ENCODE results near the gene CIAO2B.

Gene CIAO2B

DNA sequence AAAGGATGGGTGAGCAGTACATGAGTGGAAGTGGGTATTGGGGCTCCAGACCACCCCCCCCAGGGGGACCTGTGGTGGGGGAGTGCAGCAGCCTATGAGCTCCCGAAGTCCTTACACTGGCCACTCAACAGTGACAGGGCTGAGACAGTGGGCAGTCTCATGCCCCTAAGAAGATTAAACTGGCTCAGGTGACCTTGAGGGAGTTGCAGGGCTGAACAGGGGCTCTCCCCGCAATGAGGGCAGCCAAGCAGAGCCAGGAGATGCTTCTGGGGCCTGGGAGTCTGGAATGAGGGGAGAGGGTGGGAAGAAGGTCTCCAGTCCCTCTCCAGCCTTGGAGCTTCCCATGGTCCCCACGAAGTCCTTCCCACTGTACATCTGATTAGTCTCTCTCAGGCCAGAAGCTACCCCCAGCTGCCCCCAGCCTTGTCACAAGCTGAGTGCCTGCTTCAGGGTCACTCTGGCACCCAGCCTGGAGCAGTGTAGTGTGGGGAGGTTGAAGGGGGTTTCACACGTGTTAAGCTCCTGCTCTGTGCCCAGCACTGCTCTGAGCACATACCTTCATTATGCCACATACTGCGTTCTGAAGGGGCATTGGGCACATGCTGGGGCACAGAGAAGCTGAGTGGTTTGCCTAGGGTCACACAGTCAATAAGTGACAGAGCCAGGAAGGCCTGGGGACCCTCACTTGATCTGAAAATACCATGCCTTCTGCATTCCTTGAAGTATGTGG, 14.5 kb downstream of the CIAO2B start:
- no peak for DNase-seq

DNA sequence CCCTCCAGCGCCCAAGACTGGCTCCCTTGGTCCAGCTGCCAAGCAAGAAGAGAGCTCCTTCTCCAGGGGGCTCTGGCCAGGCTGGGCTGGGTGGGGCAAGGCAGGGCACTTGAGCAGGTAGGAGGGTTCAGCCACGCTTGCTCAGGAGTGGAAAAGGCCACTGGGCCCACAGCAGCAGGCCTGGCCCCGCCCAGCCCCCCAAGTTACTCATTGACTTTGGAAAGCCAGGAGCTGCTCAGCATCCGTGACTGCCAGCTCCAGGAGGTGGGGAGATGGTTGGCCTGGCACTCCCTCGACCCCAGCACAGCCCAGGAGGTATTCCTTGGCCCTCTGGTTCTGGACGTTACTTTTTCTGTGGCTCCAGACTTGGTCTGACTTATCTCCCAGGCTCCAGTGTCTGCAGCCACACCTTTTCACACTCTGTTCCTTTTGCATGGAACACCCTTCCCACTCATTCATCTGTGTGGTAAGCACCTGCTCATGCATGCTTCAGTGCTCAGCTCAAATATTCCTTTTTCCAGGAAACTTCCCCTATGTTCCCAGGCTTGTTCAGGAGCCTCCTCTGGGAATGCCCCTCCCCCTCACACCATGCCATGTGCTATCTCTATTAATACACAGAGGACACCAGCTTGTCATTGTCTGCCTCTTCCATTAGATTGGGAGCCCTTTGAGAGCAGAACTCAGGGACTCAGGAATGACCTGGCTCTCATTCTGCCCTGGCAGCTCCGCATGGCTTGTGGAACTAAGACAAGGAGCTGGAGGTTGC, 15.2 kb downstream of the CIAO2B start, which contains the start of gene CDH16:
Gene CDH16 (minus strand): TSS at position 83 of the 766 bp plus-strand sequence. CDS start 820 bp downstream, outside the sequence.
- DNase-seq: no peak

DNA sequence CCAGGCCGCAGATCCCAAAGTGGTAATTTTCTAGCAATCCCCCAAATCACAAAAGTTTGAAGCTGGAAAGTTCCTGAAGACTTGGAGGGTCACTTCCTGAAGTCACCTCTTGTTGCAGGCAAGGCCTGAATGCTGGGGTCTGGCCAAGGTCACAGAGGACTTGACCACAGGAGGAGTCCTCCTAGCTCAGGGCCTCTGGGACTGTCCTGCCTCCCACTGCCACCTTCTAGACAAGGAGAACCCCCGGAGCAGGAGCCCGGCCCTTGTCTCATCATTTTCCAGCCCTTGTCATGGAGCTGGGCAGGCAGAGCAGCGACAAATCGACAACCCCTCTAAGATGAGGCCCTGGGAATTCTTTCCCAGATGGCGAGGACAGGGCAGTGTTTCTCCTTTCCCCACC, 15.8 kb downstream of the CIAO2B start:
- no peak for DNase-seq

DNA sequence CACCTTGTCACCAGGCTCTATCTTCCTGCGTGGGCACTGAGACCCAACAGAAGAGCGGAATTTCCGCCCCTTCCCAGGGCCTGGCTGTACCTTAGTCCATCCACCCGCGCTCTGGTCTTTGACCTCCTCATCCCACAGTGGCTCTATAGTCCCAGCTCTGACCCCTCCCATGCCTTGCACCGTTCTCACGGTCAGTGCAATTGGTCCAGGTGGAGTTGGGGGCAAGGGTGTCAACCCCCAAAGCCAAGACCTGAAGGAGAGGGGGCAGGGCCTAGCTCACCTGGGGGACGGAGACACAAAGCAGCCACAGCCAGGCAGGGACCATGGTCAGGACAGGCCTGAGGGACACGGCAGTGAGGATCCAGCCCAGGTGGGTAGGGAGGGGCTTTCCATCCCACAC, 16.5 kb downstream of the CIAO2B start:
- DNase-seq: no peak

DNA sequence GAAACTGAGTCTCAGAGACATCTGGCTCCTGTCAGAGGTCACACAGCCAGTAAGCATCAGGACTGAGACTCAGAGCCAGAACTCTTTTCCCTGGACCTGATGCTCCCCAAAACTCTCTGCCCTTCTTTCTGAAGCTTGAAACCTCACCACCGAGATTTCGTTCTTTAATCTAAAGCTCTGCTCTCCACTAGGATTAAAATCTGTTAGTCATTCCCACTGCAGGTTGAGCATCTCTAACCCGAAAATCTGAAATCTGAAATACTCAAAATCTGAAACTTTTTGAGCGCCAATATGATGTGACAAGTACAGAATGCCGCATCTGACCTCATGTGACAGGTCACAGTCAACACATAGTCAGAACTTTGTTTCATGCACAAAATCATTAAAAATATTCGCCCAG, 17.7 kb downstream of the CIAO2B start:
- no peak for DNase-seq

DNA sequence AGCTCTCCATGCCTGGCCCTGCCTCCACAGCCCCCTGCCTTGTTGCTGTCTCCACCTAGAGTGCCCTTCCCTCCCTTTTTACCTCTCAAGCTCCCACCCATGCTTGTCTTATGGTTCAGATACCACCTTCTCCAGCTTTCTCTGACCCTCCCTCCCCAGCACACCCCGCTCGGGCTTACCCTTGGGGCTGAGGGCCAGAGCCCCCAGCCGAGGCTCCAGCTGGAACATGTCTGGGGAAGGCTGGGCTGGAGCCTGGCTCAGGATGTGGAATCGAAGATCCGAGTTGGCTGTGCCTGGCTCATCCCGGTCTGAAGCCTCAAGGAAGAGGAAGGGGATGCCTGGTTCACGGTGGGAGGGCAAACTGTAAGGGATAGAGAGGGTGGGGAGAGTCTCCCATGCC, 19.2 kb downstream of the CIAO2B start:
- DNase-seq: no peak

DNA sequence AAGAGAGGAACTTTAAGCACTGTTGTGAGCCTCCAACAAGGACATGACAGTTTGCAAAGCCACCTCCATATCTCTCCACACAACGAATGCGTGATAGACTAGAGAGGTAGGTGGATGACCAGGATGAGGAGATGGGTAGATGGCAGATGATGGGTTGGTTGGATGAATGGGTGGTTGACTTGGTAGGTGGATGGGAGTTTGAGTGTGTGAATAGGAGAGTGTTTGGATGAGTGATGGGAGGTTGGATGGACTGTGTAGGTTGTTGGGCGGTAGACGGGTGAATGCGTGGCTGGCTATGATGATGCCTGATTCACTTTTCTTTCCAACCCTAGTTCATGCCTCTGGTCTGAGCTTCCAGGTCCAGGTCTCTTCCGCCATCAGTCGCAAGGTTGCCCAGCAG, 19.7 kb downstream of the CIAO2B start:
- no peak for DNase-seq

DNA sequence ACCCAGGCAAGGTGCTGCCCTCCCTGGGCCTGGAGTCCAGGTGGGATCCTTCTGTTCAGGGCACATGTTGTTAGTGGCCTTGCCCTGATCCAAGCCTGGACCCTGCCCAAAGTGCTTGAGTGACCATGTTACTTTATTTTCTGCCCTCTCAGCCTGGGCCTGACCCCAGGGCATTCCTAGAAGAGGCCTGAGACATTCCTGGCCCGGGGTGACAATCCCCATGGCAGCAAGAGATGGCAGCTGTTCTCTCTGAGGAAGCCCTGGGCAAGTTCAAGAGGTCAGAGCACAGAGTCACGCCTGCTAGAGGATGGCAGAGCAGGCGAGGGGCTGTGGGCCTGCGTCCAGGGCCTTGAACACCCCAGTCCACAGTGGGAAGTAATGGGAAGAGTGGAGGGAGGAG, 20.5 kb downstream of the CIAO2B start:
- DNase-seq: no peak

DNA sequence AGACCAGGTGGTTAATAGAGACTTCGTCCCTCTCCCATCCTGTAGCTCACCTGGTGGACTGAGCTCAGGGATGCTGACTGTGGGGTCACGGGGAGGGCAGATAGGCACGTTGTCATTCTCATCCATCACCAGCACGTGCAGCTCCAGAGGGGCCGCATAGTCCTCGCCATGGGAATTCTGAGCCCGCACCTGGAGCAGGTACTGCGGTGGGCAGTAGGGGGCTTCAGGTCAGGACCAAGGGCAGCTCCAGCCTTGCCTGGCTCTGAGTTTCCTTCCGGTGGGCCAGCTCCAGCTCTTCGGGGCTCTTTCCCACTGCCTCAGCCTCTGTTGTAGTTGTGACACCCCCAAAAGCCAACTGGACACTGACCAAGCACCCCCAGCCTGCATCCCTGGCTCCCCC, 21.1 kb downstream of the CIAO2B start:
- no peak for DNase-seq

DNA sequence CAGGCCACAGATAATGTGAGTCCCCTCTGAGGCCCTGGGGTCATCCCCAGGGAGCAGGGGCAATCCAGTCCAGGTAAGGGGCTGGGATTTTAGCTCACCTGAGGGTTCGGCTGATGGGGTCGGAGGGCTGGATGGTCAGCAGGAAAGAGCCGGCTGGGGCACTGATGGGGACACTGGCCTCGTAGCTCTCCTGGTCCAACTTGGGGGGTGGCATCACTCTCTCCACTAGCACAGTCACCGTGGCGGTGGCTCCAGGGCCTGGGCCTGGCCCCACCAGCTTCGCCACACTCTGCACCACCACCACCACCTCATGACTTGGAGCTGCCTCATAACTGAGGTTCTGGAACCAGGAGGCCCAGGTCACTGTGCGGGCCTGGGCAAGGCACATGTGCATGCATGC, 22.4 kb downstream of the CIAO2B start:
- no peak for DNase-seq

DNA sequence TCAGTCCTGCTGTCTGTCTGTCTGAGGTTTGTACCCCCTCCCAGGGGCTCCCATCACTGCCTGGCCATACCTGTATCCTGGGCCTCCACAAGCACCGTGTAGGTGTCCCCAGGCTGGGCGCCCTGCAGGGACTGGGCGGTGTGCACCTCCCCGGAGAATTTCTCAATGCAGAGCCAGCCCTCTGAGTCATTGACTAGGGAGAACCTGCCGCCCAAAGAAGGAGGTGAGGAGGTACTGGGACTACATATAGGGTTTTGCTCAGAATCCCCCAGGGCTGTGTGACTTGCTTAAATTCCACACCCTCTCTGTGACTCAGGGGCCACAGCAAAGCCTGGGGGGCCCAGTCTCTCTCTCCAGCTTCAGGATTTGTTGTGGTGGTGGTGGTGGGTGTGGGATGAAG, 23.1 kb downstream of the CIAO2B start:
- no peak for DNase-seq

DNA sequence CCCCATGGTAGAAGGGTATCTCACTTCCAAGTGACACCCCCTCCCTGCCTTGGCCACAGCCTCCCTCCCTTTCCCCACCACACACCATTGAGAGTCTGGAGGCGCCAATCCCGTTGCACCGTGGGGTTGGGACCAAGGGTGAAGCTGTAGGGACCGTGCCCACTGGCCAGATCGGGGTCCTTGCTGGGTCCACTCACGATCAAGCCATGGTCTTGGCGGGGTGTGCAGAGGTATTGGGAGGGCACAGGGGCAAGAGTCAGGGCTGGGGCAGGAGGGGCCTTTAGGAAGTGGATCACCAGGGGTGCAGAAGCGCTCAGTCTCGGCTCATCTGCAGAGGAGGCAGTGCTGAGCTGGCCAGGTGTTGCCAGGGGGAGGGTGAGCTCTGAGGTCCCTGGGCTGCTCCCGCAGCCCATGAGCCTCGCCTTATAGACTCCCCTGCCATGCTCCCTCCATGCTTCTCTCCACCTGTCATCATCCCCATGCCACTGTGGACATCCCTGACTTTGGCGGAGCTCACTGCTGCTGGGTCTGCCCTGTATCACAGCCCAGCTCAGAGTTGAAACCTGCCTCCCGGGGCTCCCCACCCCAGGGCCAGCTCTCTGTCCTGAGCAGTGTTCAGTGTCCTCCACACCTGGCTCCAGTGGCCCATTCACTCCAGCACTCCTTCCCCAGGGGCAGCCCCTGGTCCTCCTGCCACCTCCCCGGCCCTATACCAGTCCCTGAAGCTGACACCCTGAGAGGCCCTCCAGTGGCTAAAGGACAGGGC, 23.8 kb downstream of the CIAO2B start:
- no peak for DNase-seq

DNA sequence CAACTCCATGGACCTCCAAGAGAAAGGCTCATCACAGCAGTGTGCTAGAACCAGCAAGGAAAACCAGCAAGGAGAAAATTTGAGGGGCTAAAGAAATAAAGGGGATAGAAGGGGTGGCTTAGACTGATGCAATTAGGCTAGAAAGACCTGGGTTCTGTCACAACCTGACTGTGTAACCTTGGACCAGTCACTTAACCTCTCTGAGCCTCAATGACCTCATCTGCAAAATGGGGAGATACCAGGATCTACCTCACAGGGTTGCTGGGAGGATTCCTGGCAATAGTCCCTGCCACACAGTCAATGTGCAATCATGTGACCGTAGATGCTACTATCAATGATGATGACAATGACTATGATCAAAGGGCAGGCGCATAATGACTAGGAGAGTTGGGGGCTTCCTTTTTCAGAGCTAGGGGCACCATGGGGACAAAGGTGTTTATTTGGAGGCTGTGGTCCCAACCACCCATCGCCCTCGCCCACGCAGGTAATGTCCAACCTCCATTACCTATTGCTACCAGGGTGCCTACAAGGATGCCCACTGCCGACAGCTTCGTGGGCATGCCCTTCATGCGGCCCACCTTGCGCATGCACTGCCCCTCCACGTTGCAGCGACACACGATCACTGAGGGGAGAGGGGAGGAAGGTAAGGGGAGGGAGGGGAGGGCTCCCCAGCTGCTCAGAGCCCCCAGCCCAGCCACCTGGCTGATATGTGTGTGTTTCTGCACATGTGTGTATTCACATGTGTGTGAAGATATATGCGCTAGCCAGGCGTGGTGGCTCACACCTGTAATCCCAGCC, 25.2 kb downstream of the CIAO2B start:
- DNase-seq: no peak

DNA sequence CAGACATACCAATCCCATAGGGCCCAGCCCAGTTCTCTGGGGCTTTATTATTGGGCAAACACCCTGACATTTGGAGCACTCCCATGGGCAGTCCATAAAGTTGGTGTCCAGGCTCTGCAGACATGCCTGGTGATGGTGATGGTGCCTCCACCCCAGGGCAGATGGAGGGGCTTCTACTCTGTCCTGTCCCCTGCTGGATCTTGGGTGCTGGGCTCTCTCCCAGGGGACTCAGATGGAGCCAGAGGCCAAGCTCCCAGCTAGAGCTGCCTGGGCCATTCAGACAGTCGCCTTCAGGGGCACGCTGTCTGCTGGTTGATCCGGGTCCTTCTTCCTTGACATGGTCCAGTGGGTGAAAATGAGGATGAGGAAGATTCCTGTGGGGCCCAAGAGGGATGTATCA, 26.1 kb downstream of the CIAO2B start:
- no peak for DNase-seq

DNA sequence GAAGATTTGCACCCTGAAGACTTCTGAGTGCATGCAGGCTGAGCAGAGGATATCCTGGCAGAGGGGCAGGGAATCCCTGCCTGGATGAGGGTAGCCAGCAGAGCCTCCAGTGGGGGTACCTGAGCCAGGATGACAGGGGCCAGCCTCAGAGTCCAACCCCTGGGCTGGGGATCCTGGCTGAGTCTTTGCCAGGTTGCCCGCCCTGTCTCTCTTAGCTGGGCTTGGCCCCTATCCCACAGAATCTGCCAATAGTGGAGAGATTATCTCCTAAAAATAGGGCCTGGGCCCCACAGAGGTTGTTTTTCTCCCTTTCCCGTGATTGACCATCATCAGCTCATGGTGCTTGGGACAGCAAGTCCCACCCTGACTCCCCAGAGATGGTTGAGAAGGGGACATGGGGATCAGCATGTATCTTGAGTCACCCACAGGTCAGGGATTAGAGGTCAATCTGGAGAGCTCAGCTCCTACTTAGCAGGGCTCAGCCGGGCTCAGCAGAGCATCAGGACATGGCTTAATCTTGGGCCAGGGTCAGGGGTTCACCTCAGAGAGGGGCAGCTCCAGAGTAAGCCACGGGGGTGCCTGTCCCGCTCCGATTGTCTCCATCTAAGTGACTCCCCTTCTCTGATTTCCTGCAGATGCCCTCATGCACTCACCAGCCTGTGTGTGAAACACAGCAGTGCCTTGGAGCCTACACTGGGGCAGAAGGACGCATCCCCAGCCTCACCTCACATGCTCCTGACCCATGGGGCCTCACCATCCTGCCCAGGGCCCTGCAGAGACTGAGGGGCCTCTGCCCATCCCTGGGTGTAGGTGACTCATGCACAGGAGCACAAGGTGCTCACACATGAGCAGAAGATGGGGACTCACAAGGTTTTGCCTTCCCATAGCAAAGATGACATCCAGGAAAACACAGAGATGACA, 27.0 kb downstream of the CIAO2B start:
- no peak for DNase-seq

DNA sequence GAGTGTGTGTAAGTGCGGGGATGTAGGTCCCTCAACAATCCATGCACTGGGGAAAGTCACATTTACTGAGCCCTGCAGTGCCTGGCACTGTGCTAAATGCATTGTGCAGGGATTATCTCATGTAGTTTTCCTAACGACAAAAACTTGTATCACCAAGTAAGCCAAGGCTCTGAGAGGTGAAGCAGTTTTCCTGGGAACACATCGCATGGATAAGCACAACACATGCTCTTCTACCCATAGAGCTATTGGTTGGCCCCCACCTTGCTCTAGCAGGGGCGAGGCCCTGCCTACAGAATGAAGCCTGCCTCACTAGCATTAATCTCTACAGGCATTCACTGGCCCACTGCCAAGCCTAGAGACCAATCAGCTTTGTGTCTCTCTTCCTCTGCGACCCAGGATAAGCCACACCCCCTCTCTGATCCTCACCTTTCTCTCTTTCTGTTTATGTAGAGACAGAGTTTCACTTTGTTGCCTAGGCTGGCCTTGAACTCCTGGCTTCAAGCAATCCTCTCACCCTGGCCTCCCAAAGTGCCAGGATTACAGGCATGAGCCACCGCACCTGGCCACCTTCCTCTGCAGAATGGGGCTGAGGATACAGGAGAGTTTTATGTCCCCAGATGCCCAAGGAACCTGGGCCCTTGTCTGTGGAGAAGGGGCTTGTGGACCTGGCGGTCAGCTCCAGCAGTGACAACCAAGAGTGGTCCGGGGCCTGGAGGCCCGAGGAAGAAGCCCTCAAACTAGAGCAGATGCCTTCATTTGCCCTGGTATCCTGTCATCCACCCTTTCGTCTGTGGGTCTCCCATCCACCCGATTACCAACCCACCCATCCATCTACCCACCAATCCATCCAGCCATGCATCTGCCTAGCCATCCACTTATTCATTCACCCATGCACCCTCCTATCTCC, 28.3 kb downstream of the CIAO2B start:
- peak; percentile 31 for DNase-seq

DNA sequence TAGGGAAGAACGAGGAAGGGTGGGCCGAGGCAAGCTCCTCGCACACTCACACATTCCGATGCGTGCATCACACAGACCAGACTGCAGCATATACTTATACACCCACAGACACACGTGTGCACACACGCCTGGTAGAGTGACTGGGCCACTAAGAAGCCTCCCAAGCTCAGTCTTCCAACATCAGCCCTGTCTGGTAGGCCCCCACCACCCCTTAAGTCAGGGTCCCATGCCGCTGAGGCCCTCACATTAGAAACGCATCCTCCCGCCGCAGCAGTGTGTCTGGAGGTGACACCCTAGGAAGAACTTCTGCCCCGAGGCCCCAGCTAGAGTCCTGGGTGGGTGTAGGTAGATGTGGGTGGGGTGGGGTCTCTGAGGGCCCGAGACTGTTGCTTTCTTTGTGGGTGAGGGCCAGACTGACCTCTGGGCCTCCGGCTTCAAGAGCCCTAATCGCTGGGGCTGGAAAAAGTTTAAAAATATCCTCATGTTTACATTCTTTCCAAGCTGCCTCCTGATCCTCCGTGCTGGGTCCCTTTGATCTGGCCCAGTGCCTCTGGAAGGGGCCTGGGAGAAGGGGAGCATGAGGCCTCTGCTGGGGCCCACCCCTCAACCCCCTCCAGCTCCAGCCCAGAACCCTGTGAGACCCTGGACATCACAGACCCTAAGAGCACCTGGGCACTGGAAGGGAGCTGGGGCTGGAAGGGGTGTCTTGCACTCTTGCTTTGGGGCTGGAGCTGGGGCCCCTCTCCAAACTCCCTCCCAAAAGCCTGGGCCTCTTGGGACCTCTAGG, 29.2 kb downstream of the CIAO2B start:
- no peak for DNase-seq

DNA sequence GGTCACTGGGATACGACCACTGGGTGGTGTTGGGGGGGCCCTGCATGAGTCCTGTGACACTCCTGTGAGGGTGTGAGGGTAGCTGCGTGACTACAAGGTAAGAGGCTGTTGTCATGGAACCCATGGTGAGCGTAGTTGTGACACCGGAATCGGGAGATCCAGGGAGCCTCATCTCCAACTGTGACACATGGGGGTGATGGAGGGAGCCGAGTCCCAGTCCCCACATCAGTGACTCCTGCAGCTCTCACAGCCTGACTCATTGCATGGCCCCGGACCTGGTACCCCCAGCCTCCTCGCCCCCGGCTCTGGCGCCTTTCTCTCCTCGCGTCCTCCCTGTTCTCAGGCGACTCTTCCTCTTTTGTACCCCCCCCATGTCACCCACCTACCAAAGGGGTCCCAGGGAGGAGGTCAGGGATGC, 29.8 kb downstream of the CIAO2B start:
- DNase-seq: no peak

DNA sequence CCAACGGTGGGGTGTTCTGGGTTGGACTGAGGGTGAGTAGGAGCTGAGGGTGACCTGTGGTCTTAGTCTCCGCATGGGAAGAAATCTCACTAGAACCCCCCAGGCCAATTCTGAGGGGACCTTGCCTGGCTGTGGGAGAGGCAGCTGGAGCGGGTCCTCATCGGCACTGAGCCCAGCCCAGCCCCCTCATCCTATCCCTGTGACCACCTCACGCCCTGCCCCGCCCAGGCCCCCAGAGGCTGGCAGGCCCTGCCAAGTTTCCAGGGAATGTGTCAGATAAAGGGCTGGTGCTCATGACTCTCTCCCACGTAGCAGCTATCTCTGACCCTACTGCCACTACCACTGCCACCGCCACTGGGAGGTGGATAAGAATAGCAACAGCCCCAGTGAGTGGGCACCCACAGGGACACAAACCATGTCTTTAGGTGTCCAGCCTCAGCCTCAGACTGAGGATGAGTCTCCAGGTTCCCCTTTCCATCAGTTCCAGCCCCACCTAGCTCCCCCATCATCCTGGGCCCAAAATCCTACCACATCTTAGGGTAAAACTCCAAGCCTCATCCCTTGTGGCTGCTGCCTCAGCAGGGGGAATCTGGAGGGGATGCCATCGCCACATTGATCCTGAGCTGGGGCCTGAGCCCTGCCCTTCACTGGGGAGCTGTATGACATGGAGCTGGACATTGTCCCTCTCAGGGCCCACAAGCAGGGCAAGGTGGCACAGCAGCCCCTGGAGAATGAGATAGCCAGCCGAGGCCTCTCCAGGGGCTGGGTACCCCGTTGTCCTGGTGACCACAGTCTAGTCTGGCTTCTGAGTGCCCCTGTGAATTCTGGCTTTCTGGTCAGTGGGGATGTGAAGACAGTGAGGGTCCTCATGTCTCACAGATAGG, 30.4 kb downstream of the CIAO2B start:
- no peak for DNase-seq
